Measurements from ENCODE around the gene CDC42BPA.

GRCh38 chr1:227280836-227281235, 37.5 kb downstream of the CDC42BPA start:
- TF ChIP-seq GATA2 (IDR thresholded peaks at IDR 0.05; ENCODE audit: low read depth, low read length) (no peak), GATA3 (IDR thresholded peaks at IDR 0.05; ENCODE audit: low read depth, low read length) (no peak)

Measured in SH-SY5Y (cell line).